Measurements from ENCODE around the gene DNLZ. TPM values are rescaled to one million over a fixed set of nuclear protein-coding genes. Genes with fewer than 3 reads are reported as not detected.
A peak's percentile ranks its signal among the peaks of the same experiment; 100 is the strongest.

Gene DNLZ
- total and polyA plus RNA-seq, 10 of the 15 experiments (the other 5 are each of a cell fraction or from before 2014, with no cell fraction given): 0.66 to 29.7 (median 14.7) TPM; not detected in 1

DNA sequence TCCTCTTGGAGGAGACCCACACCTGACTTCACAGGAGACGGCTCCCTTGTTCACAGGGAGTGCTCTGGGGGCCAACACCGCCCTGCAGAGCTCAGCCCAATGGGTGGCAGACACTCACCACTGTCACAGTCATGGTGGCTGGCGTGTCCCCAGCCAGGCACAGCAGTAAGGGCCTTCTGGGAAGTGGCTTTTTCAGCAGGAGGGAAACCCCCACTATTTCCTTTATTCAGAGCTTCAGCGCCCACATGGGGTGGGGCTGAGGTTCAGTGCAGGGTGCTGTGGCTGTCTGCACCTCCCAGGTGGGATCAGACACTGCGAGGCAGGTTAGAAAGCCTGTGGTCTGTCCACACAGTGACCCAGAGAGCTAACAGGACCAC is 40.0 kb upstream of the DNLZ start (continued):
- TF ChIP-seq BACH1 (IDR thresholded peaks at IDR 0.05; ENCODE audit: borderline replicate concordance) (no peak), NR2F1 (conservative IDR thresholded peaks at IDR 0.05) (no peak; the same call in 1 of the 2 replicates), CBFB (IDR thresholded peaks at IDR 0.05; ENCODE audit: low read depth) (0 out of 2 replicates have a peak, but pooled peaks have one; percentile 47), TCF3 (IDR thresholded peaks at IDR 0.05; ENCODE audit: borderline replicate concordance, insufficient read depth, low read depth, low read length) (no peak), ZSCAN29 (IDR thresholded peaks at IDR 0.05) (no peak), CBX5 (IDR thresholded peaks at IDR 0.05; ENCODE audit: low read depth) (no peak), MLLT1 (IDR thresholded peaks at IDR 0.05) (0 out of 2 replicates have a peak, but pooled peaks have one; percentile 40), KDM1A (IDR thresholded peaks at IDR 0.05; ENCODE audit: borderline replicate concordance) (no peak)

DNA sequence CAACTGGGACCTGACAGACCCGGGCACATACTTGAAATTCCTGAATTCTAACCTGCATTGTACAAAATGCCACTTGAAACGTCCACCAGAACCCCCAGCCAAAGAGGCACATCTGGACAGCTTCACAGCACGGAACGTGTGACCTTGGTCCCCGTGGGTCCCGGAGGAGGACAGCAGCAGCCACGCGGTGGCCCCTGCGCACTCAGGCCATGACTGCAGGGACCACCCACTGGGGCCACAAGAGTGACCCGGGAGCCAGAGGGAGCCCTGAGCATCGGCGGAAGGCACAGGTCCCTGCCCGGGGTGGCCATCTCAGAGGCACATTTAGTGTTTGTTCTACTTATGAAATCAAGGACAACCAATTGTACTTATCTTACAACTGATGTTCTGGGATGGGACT is 38.5 kb upstream of the DNLZ start:
- DNase-seq (ENCODE audit: low read depth, low spot score): no peak
- ATAC-seq: no peak
- Histone ChIP-seq H4K20me1 (ENCODE audit: control insufficient read depth, insufficient read depth) (no peaks in the 10 kb centered on the region), H3K4me2 (ENCODE audit: control insufficient read depth, insufficient read depth) (no peak overlapping the region), H3K79me2 (ENCODE audit: control insufficient read depth, insufficient read depth, low read length) (peaks cover 30% of the 10 kb centered on the region), H2AFZ (ENCODE audit: control insufficient read depth, low read depth, low read length) (no peak overlapping the region), H3K4me3 (no peak overlapping the region), H3K27me3 (replicated peaks in 1 of 2; ENCODE audit: control insufficient read depth in 2 of 2, insufficient read depth in 2 of 2, low read length in 1 of 2) (no peaks in the 10 kb centered on the region), H3K9me3 (replicated peaks; ENCODE audit: control insufficient read depth, insufficient read depth, low read length) (no peaks in the 10 kb centered on the region), H3K4me1 (ENCODE audit: control insufficient read depth, insufficient read depth, low read length) (peaks cover 38% of the 10 kb centered on the region), H3K36me3 (ENCODE audit: control insufficient read depth in 2 of 2, insufficient read depth in 2 of 2, low read length in 1 of 2) (peaks cover 8 to 16% of the 10 kb centered on the region in 2 experiments; a peak in 3 of 4 replicates), H3K27ac (ENCODE audit: control insufficient read depth, insufficient read depth) (no peak overlapping the region), H3K9ac (ENCODE audit: control insufficient read depth, insufficient read depth, low read length) (no peak overlapping the region)
- ChIA-PET POLR2A (interaction anchor here (2.4 kb wide), 1 partner anchor 7 kb away, joined by 11 read pairs; the partner anchor contains the start of genes ENTR1 and PMPCA), SMC1A (ENCODE audit: uncharacterized antibody, unreplicated experiment) (no interaction called here), CTCF (interaction anchor here (1.0 to 2.3 kb wide), 4 partner anchors 39 to 90 kb away, joined by 3 to 10 read pairs (median 6); partner anchors contain the start of gene DNLZ), RAD21 (ENCODE audit: unreplicated experiment) (interaction anchor here (1.0 to 1.7 kb wide), 2 partner anchors 8 to 39 kb away, joined by 3 to 6 read pairs; partner anchors contain the start of gene DNLZ)
- 92% methylated on average over 13 of the region's 13 CpGs for WGBS (ENCODE audit: insufficient coverage, insufficient replicate concordance, low lambda C conversion rate, missing lambda C conversion rate)
- BruUV-seq (replicated peaks): no TSS peak
- in situ Hi-C loops (cut with MboI): no loop called here
- TF ChIP-seq IKZF1 (conservative IDR thresholded peaks at IDR 0.05) (no peak), TCF7 (IDR thresholded peaks at IDR 0.05; ENCODE audit: borderline replicate concordance) (no peak), SMAD5 (IDR thresholded peaks at IDR 0.05; ENCODE audit: low read depth) (no peak), EGR1 (IDR thresholded peaks at IDR 0.05; ENCODE audit: borderline replicate concordance in 1 of 2, low read depth in 2 of 2, low read length in 2 of 2) (no peak), MAX (IDR thresholded peaks at IDR 0.05; ENCODE audit: low read depth, low read length) (no peak)
- FAIRE-seq: no peak
- intact Hi-C loops (cut with micrococcal nuclease; ENCODE audit: unreplicated experiment): no loop called here

Measured in GM12878 (cell line).